SIG-M5 treated with dmso at 0.1 percent for 504 hours (cell line): Measurements from ENCODE around the gene HORMAD2.

ENCODE experiments used
- DNase-seq: peaks from one replicate; lab custom pipeline; 2025; ENCODE audit not compliant: unreplicated experiment; lab: John Stamatoyannopoulos, UW

Gene HORMAD2

DNA sequence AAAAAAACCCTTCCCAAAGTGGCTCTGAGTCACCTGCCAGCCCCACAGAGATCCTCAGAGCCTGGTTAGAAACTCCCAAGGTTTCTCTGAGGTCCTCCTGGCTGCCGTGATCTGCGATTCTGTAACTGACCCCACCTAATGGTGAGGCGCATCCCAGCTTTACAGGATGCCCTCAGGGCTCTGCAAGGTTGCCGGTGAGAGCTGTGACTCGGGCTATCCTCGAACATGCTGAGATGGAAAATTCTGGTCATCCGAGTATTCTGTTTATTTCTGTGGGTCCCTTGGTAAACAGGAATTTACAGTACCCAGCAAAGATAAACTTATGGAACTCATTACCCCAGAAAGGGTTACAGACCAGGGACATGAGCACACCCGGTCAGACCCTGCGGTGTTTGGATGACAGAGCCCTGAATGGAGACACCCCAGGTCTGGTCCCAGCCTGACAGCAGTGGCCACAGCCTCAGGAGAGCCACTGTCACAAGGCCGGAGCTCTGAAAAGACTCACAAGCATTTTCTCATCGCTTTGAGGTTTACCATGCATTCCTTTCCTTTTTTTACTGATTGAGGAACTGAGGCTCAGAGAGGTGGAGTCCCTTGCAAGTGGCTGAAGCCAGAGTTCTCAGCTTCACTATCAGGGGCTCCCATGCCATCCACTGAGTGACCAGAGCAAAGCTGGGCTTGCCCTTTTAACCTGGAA is 144.0 kb downstream of the HORMAD2 start:
- DNase-seq = no peak

DNA sequence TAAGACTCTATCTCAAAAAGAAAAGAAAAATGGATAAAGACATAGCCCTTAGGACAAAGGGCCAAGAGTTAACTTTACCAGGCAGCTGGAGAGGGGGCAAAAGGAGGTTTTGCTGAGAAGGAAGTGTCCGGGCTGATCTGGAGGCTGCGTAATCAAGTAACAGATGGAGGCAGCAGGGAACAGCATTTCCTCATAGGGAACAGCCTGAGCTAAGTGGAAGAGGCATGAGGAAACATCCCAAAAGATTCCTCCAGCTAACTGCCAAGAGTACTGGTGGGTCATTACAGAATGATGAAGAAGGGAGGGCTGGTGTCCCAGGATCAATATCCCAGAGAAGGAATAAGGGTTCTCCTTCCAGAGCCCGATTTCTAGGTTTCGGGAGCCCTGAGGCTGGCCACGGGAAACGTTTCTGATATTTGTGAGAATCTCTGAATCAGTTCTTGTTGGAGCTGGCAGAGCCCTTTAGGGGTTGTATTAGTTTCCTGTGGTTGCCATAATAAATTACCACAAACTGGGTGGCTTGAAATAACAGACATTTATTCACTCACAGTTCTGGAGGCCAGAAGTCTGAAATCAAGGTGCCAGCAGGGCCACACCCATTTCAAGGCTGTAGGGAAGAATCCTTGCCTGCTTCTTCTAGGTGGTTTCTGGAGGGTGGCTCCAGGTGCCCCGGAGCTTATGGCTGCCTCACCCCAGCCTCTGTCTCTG is 145.1 kb downstream of the HORMAD2 start:
- DNase-seq = no peak

DNA sequence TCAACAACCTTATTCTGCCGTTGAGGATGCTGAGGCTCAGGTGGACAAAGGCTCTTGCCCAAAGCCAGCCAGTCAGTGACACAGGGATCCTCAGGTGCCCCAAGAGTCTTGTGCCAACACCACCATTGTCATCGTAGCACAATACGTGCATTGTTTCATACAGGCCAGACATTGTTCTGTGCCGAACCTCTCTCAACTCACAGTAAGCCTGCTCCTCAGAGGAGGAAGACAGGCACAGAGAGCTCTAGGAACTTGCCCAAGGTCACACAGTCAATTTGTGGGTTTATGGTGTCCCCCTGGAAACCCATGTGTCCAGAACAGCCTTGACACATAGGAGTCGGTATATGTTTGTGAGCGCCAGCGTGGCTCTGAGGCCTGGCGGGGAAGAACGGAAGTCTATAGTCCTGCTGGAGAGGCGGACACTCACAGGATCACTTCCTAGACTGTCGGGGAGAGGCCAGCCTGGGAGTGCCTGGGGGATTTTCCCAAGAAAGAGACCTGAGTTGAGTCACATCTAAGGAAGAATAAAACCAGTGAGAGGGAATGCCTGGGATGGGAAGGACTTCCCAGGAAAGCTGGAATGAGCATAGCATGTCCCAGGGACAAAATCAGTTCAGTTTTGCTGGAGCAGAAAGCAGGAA is 146.0 kb downstream of the HORMAD2 start:
- DNase-seq = no peak
